ENCODE results near the gene ZNF420.

The ZNF420 gene

DNA sequence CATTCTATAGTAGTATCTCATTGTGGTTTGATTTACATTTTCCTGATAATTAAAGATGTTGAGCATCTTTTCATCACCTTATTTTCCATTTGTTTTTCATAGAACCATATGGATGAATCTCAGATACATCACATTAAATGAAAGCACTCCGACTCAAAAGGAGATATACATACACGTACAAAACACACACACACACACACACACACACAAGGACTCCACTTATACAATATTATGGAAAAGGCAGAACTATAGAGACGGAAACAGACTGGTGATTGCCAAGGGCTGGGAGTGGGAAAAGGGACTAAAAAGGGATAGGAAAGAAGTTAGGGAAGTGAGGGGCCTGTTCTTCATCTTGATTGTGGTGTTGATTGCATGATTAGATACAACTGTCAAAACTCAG lies 70.0 kb downstream of the ZNF420 start:
- DNase-seq (ENCODE audit: low read depth in 2 of 2): no peak

GRCh38 chr19:37160153-37160552 lies 81.9 kb downstream of the ZNF420 start:
- no peak for DNase-seq (ENCODE audit: low read depth in 2 of 2)

GRCh38 chr19:37165635-37166034 lies 87.4 kb downstream of the ZNF420 start:
- no peak for DNase-seq (ENCODE audit: low read depth in 2 of 2)

DNA sequence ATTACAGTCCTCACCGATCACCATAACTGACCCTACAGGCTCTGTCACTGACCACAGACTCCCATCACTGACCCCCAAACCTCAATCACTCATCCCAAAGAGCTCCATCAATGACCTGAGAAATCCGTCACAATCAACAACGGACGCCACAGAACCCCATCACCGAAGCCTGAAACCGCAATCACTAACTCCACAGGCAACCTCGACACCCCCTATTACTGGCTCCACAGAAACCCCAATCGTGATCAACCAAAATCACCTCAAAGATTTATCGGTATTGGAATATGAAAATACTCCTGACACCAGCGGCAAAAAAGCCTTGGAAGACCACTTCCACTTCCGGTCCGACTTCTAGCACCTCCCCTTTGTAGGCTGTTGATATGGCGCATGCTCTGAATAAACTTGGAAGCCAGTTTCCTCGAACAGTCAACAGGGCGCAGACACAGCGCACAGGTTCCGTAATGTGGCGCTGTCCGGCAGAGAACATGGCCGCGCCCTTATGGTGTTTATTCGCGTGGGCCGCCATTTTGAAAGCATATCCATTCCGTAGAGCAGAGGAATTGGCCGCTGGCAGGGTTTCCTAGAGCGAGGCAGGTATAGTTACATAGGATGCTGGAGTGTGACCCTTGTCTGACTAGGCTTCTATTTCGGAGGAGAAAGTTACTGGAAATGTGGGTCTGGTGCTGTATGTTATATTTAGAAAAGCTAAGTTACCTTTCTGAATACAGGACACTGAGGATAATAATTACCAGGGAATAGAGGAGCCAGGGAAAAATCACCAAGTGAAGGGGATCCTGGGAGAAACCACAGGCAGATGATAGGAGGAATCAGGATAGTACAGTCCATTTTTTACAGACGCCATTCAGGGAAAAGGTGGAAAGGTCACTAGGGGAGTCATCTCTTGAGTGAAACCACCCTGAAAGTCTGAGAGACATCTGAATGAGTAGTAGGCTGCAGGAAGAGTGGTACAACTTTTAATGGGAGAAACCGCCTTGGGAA lies 94.4 kb downstream of the ZNF420 start, which contains the start of gene ZNF585A:
Gene ZNF585A, minus strand, starts transcription at position 328 of the 999 bp plus-strand sequence. CDS start 2,785 bp downstream, outside the sequence.
- DNase-seq (ENCODE audit: low read depth in 2 of 2): peak; percentile 79 to 84
